Measurements from ENCODE around the gene MEAF6.

DNA sequence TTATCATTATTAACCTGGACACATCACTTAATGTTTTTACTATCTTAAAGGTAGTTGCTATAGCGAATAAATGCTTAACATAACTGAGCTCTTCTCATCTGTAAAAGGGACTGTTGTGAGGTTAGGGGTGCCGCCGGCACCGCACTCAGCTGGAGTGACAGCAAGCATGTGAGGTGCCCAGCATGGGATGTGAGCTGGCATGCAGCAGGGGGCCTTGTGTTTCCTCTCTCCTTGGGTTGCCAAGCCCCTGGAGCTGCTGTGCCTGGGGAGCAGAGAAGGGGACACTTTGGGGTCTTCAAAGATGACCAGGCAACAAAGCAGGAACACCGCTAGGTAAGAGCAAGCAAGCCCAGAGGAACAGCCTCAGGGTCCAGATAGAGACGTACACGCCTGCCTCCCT, 42.3 kb downstream of the MEAF6 start:
- no peak for TF ChIP-seq POLR2A (IDR thresholded peaks at IDR 0.05)
- TF ChIP-seq, protein P1, sequence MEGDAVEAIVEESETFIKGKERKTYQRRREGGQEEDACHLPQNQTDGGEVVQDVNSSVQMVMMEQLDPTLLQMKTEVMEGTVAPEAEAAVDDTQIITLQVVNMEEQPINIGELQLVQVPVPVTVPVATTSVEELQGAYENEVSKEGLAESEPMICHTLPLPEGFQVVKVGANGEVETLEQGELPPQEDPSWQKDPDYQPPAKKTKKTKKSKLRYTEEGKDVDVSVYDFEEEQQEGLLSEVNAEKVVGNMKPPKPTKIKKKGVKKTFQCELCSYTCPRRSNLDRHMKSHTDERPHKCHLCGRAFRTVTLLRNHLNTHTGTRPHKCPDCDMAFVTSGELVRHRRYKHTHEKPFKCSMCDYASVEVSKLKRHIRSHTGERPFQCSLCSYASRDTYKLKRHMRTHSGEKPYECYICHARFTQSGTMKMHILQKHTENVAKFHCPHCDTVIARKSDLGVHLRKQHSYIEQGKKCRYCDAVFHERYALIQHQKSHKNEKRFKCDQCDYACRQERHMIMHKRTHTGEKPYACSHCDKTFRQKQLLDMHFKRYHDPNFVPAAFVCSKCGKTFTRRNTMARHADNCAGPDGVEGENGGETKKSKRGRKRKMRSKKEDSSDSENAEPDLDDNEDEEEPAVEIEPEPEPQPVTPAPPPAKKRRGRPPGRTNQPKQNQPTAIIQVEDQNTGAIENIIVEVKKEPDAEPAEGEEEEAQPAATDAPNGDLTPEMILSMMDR (IDR thresholded peaks at IDR 0.05), result no peak
